ENCODE measurements around the gene PEDS1. TPM values are rescaled to one million over a fixed set of nuclear protein-coding genes. Genes with fewer than 3 reads are reported as not detected.

PEDS1 gene
- total RNA-seq, 1 experiment from 2014 or later: 37.7 TPM

DNA sequence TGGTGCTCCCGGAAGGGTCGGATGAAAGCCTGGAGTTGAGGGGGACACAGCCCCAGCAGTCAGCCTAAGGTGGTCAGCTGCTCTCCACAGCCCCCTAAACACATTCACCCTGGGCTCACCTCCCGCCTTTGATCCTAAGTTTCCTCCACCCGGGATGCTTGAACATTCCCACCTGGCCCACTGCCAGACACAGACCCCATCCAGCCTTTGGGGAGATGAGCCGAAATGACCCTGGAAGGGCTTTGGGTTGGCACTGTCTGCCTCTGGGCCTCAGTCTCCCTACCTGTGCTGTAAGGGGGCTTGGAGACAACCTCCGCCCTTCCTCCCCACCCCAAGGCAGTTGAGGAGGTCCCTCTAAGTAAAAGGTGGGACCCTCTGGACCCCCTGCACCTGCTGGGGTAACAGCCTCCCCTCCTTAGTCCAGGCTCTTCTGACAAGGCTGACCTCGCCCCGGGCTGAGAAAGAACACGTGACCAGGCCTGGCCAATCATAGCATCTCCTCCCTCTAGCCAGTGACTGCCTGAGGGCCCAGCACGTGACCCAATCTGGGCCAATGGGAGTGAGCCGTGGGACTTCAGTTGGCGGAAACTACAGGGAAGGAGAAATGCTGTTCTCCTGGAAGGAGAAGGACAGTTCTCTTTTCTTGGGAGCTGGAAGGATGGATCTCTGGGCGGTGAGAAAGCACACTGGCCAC is 23.7 kb downstream of the PEDS1 start:
- Histone ChIP-seq H3K9me3 (ENCODE audit: insufficient read depth, low read depth) (no peaks in the 10 kb centered on the region), H3K27me3 (ENCODE audit: insufficient read depth, low read depth) (no peaks in the 10 kb centered on the region), H3K4me2 (no peak overlapping the region), H3F3A (ENCODE audit: insufficient read depth, low read depth) (peaks cover 12% of the 10 kb centered on the region; the same call in 1 of the 2 replicates), H4K20me1 (ENCODE audit: insufficient read depth) (peaks cover 3% of the 10 kb centered on the region; the same call in 1 of the 2 replicates), H3K9me2 (ENCODE audit: insufficient read depth) (no peaks in the 10 kb centered on the region), H3K79me2 (ENCODE audit: low read depth) (0 out of 2 replicates have a peak, but pooled peaks cover 5% of the 10 kb centered on the region), H3K36me3 (ENCODE audit: low read depth) (peaks cover 15% of the 10 kb centered on the region; the same call in 1 of the 2 replicates), H3K4me3 (no peak overlapping the region), H2AFZ (no peak overlapping the region), H3K4me1 (replicated peaks; ENCODE audit: insufficient read depth) (peaks cover 12% of the 10 kb centered on the region), H3K27ac (no peak overlapping the region)
- no TSS peak for BruUV-seq (replicated peaks)
- ChIA-PET CTCF (no interaction called here), POLR2A (ENCODE audit: unreplicated experiment) (interaction anchor here (0.7 kb wide), 1 partner anchor 327 kb away, joined by 4 read pairs; no protein-coding TSS in a partner anchor)
- intact Hi-C loops (cut with micrococcal nuclease; ENCODE audit: unreplicated experiment): no loop called here
- DNase-seq: no peak
- no peak for TF ChIP-seq EZH2 (IDR thresholded peaks at IDR 0.05; ENCODE audit: low read depth)
- TF ChIP-seq, protein P1, sequence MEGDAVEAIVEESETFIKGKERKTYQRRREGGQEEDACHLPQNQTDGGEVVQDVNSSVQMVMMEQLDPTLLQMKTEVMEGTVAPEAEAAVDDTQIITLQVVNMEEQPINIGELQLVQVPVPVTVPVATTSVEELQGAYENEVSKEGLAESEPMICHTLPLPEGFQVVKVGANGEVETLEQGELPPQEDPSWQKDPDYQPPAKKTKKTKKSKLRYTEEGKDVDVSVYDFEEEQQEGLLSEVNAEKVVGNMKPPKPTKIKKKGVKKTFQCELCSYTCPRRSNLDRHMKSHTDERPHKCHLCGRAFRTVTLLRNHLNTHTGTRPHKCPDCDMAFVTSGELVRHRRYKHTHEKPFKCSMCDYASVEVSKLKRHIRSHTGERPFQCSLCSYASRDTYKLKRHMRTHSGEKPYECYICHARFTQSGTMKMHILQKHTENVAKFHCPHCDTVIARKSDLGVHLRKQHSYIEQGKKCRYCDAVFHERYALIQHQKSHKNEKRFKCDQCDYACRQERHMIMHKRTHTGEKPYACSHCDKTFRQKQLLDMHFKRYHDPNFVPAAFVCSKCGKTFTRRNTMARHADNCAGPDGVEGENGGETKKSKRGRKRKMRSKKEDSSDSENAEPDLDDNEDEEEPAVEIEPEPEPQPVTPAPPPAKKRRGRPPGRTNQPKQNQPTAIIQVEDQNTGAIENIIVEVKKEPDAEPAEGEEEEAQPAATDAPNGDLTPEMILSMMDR (conservative IDR thresholded peaks at IDR 0.05): no peak

GRCh38 chr20:50128520-50128905 is 25.0 kb downstream of the PEDS1 start:
- CTCF ChIA-PET: no interaction called here

GRCh38 chr20:50127587-50128519 is 25.7 kb downstream of the PEDS1 start:
- no peaks in the 10 kb centered on the region for H3K9me2 ChIP-seq (ENCODE audit: insufficient read depth)
- no TSS peak for BruUV-seq (replicated peaks)
- H2AFZ ChIP-seq: no peak overlapping the region
- H3K79me2 ChIP-seq (ENCODE audit: low read depth): no peaks in the 10 kb centered on the region
- H3K27me3 ChIP-seq (ENCODE audit: insufficient read depth, low read depth): no peaks in the 10 kb centered on the region
- peaks cover 12% of the 10 kb centered on the region for H3K4me1 ChIP-seq (replicated peaks; ENCODE audit: insufficient read depth)
- CTCF ChIA-PET: no interaction called here
- H3K4me2 ChIP-seq: no peak overlapping the region
- H3K27ac ChIP-seq: no peak overlapping the region
- H3K36me3 ChIP-seq (ENCODE audit: low read depth): peaks cover 22% of the 10 kb centered on the region; the same call in 1 of the 2 replicates
- TF ChIP-seq, protein P1 (conservative IDR thresholded peaks at IDR 0.05): no peak
- TF ChIP-seq EZH2 (IDR thresholded peaks at IDR 0.05; ENCODE audit: low read depth): no peak
- no peak overlapping the region for H3K4me3 ChIP-seq
- no peak for DNase-seq
- no peaks in the 10 kb centered on the region for H3K9me3 ChIP-seq (ENCODE audit: insufficient read depth, low read depth)
- intact Hi-C loops (cut with micrococcal nuclease; ENCODE audit: unreplicated experiment): no loop called here
- H4K20me1 ChIP-seq (ENCODE audit: insufficient read depth): peaks cover 3% of the 10 kb centered on the region; the same call in 1 of the 2 replicates
- H3F3A ChIP-seq (ENCODE audit: insufficient read depth, low read depth): peaks cover 21% of the 10 kb centered on the region; the same call in 1 of the 2 replicates
- POLR2A ChIA-PET (ENCODE audit: unreplicated experiment): no interaction called here

More at GRCh38 chr20:50128520-50128905, 25.0 kb downstream of the PEDS1 start:
- Histone ChIP-seq H3F3A (ENCODE audit: insufficient read depth, low read depth) (peaks cover 15% of the 10 kb centered on the region; the same call in 1 of the 2 replicates), H3K27ac (no peak overlapping the region), H3K4me3 (no peak overlapping the region), H3K79me2 (ENCODE audit: low read depth) (0 out of 2 replicates have a peak, but pooled peaks cover 2% of the 10 kb centered on the region), H2AFZ (no peak overlapping the region), H3K9me2 (ENCODE audit: insufficient read depth) (no peaks in the 10 kb centered on the region), H3K27me3 (ENCODE audit: insufficient read depth, low read depth) (no peaks in the 10 kb centered on the region), H4K20me1 (ENCODE audit: insufficient read depth) (peaks cover 3% of the 10 kb centered on the region; the same call in 1 of the 2 replicates), H3K4me1 (replicated peaks; ENCODE audit: insufficient read depth) (peaks cover 12% of the 10 kb centered on the region), H3K4me2 (no peak overlapping the region), H3K36me3 (ENCODE audit: low read depth) (peaks cover 21% of the 10 kb centered on the region; the same call in 1 of the 2 replicates), H3K9me3 (ENCODE audit: insufficient read depth, low read depth) (no peaks in the 10 kb centered on the region)
- no TSS peak for BruUV-seq (replicated peaks)
- TF ChIP-seq EZH2 (IDR thresholded peaks at IDR 0.05; ENCODE audit: low read depth): no peak
- TF ChIP-seq, protein P1 (conservative IDR thresholded peaks at IDR 0.05): no peak
- intact Hi-C loops (cut with micrococcal nuclease; ENCODE audit: unreplicated experiment): no loop called here
- DNase-seq: no peak
- POLR2A ChIA-PET (ENCODE audit: unreplicated experiment): no interaction called here

Data from PC-9 (cell line).